Vagina (tissue), 2 donors: ENCODE measurements around the gene ALKBH3. TPM values are rescaled to one million over a fixed set of nuclear protein-coding genes. Genes with fewer than 3 reads are reported as not detected.

Experiments
- DNase-seq, 2 donors: peaks; one replicate each; pipeline ENCODE4 v3.0.0-alpha.2; 2017; ENCODE audit errors: extremely low spot score in 2 of 2
- H3K27ac ChIP-seq: fragments of 200-600 bp; sonication (generic); one replicate; pipeline ENCODE4 v1.5.1; 2019
- H3K27me3 ChIP-seq: fragments of 200-600 bp; sonication (generic); one replicate; pipeline ENCODE4 v1.5.1; 2019
- H3K36me3 ChIP-seq, 2 donors: fragments of 200-600 bp; sonication (generic); one replicate each; pipeline ENCODE4 v1.5.1; 2017 to 2019
- H3K4me1 ChIP-seq: fragments of 200-600 bp; sonication (generic); one replicate; pipeline ENCODE4 v1.5.1; 2019
- H3K4me3 ChIP-seq, 2 donors: fragments of 200-600 bp; sonication (generic); 1 replicate in 1 of 2; 2 replicates in 1 of 2; pipeline ENCODE4 v1.5.1; 2016 to 2019
- H3K9me3 ChIP-seq: fragments of 200-600 bp; sonication (generic); one replicate; pipeline ENCODE4 v1.5.1; 2019
- POLR2A ChIP-seq, 2 donors: fragments of 450-650 bp; IDR thresholded peaks; one replicate each; pipeline ENCODE4 v1.6.1; 2017; ENCODE audit warnings: antibody characterized with exemption in 2 of 2, mild to moderate bottlenecking in 2 of 2, moderate library complexity in 2 of 2
- POLR2AphosphoS5 ChIP-seq, 2 donors: sonication (generic); formaldehyde crosslinking; IDR thresholded peaks; one replicate each; pipeline ENCODE4 v1.9.0; 2017; ENCODE audit warnings: antibody characterized with exemption in 2 of 2, mild to moderate bottlenecking in 2 of 2, low read depth in 1 of 2; ENCODE audit not compliant: insufficient read depth in 1 of 2
- intact Hi-C: fragments of 100-400 bp; cut with DNase I; formaldehyde crosslinking; loops from one replicate; pipeline ENCODE4 v1.15.1; 2023
- total RNA-seq: library from RNA; depleted of rRNA; stranded (reverse); fragments of >200 nt; gene quantifications from one replicate; pipeline ENCODE4 v1.2.3, GENCODE V29; 2016
- TF ChIP-seq, protein P1 (sequence below), 3 experiments: fragments of 450-650 bp in 2 of 3; fragments of 200-600 bp in 1 of 3; sonication (generic) in 1 of 3; IDR thresholded peaks; one replicate each; pipeline ENCODE4 v1.5.1; 2017 to 2019; ENCODE audit warnings: antibody characterized with exemption in 3 of 3, mild to moderate bottlenecking in 2 of 3, moderate library complexity in 2 of 3

The ALKBH3 gene
- total RNA-seq, 1 donor from 2014 or later: 33.4 TPM

DNA sequence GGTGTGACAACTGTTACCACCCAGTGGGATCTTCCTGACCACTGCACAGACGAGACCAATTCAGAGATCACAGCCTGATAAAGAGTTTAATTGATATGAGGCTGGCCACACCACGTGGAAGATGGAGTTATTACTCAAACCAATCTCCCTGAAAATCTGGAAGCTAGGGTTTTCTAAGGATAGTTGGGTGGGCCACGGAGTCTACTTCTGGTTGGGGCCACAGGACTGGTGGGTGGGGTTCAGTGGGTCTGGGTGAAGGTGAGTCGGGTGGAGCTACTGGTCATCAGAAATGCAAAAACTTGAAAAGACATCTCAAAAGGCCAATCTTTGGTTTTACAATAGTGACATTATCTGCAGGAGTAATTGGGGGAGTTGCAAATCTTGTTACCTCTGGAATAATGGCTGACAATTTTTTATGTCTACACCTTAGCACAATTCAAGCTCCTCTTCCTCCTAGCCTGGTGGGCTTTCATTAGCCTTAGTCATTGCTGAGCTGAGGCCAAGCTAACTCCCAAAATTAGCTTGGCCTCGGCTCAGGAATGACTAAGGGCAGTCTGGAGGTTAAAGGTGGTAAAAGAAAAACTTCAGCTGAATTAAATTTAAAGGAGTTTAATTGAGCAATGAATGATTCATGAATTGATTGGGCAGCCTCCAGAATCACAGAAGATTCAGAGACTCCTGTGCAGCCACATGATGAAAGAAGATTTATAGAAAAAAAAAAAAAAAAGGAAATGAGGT is 74.9 kb downstream of the ALKBH3 start:
- Histone ChIP-seq H3K27me3 (no peaks in the 10 kb centered on the region), H3K36me3 (no peaks in the 10 kb centered on the region), H3K4me1 (no peaks in the 10 kb centered on the region), H3K9me3 (no peaks in the 10 kb centered on the region), H3K4me3 (no peak overlapping the region), H3K27ac (no peak overlapping the region)
- intact Hi-C loops: no loop called here
- peak in 1 of 2 donors; percentile 52 for DNase-seq
- TF ChIP-seq POLR2AphosphoS5 (IDR thresholded peaks at IDR 0.05; ENCODE audit: insufficient read depth in 1 of 2, low read depth in 1 of 2) (no peak), POLR2A (IDR thresholded peaks at IDR 0.05) (no peak)
- TF ChIP-seq, protein P1, sequence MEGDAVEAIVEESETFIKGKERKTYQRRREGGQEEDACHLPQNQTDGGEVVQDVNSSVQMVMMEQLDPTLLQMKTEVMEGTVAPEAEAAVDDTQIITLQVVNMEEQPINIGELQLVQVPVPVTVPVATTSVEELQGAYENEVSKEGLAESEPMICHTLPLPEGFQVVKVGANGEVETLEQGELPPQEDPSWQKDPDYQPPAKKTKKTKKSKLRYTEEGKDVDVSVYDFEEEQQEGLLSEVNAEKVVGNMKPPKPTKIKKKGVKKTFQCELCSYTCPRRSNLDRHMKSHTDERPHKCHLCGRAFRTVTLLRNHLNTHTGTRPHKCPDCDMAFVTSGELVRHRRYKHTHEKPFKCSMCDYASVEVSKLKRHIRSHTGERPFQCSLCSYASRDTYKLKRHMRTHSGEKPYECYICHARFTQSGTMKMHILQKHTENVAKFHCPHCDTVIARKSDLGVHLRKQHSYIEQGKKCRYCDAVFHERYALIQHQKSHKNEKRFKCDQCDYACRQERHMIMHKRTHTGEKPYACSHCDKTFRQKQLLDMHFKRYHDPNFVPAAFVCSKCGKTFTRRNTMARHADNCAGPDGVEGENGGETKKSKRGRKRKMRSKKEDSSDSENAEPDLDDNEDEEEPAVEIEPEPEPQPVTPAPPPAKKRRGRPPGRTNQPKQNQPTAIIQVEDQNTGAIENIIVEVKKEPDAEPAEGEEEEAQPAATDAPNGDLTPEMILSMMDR (IDR thresholded peaks at IDR 0.05): no peak

DNA sequence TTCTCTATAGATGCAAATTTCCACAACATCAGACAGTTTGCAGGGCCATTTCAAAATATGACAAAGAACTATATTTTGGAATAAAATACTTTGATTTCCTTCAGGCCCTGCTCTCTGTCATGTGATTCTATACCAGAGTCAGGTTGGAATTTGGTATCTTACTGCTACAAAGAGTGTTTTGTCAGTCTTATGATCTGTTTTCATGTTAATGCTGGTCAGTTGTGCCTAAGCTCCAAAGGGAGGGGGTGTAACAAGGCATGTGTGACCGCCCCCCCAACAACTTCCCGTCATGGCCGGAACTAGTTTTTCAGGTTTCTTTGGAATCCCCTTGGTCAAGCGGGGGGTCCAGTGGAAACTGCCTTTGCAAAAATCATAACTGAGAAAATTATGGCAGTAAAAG is 76.9 kb downstream of the ALKBH3 start:
- Histone ChIP-seq H3K27ac (no peak overlapping the region), H3K4me1 (no peaks in the 10 kb centered on the region), H3K27me3 (no peaks in the 10 kb centered on the region), H3K9me3 (no peaks in the 10 kb centered on the region), H3K4me3 (no peak overlapping the region), H3K36me3 (no peaks in the 10 kb centered on the region)
- TF ChIP-seq POLR2A (IDR thresholded peaks at IDR 0.05) (no peak), POLR2AphosphoS5 (IDR thresholded peaks at IDR 0.05; ENCODE audit: insufficient read depth in 1 of 2, low read depth in 1 of 2) (no peak)
- TF ChIP-seq, protein P1 (IDR thresholded peaks at IDR 0.05): no peak
- intact Hi-C loops: no loop called here
- DNase-seq: peak in 1 of 2 donors; percentile 29

DNA sequence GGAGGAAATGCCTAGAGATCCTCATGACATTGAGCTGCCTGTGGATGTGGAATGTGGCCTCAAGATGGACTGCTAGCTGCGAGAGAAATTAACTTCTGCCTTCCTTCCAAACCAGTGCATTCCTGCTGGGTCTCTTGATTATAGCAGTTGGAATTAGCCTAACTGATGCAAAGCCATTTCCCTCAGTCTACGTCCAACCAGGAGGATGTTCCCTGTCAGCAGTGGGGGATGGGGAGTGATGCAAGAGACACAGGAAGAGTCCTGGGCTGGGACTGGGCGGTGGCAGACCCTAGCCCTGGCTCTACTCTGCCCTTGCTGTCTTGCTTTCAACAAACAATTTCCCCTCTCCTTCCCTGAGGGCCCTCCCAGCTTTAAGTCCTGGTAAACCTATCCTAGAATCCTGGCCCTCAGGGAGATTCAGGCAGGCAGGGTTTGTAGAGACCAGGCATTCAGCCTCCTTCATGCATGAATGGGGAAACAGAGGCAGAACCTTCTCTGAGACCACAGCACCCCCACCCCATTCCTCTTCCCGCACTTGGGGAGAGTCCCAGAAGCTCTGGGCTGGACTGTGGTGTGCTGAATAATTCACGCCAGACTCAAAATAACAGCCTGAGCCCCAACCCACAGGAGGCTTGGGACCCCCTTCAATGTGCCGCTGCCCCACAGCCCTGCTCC is 78.8 kb downstream of the ALKBH3 start:
- Histone ChIP-seq H3K9me3 (no peaks in the 10 kb centered on the region), H3K27me3 (no peaks in the 10 kb centered on the region), H3K27ac (no peak overlapping the region), H3K4me1 (peaks cover 8% of the 10 kb centered on the region), H3K36me3 (no peaks in the 10 kb centered on the region), H3K4me3 (no peak overlapping the region)
- DNase-seq: peak in 1 of 2 donors; percentile 65
- TF ChIP-seq POLR2A (IDR thresholded peaks at IDR 0.05) (no peak), POLR2AphosphoS5 (IDR thresholded peaks at IDR 0.05; ENCODE audit: insufficient read depth in 1 of 2, low read depth in 1 of 2) (no peak)
- TF ChIP-seq, protein P1 (IDR thresholded peaks at IDR 0.05): no peak
- intact Hi-C loops: no loop called here

DNA sequence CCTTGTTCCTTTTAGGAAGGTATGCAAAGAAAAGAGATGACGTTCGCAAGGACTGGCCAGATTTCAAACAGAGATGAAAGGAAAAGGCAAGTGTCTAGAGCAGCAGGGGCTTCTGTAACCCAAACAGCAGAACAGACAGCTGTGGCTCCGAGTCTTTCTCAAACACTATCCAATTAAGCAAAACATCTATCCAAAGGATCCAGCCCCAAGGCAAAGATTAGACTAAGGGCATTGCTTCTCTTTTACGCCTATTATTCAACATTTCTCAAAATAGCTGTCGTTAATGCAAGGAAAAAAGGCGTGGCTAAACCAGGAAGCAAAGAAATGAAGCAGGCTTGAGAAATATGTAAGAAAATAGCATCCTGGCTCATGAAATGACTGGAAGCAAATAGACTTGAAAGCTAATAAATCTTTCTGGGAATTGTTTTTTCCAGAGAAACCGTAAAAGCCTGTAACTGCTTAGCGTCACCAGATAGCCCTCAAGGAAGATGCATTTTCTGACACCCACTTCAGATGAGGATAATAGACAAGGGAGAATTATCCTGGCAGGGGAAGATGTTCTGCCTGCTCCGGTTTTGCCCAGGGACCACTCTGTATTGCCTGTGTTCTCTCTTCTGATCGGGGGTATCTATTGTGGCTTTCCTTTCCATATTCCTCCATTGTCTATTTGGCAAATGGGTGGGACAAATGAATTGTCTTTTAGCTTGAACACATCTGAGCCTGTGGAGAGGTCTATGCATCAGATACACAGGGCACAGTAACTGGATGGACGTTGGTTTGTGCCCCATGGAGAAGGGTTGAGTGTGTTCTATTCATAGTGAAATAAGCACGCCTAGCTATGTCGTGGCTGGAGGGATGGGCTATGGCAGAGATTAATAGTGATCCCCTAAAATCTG is 82.0 kb downstream of the ALKBH3 start:
- Histone ChIP-seq H3K27me3 (no peaks in the 10 kb centered on the region), H3K27ac (peak overlapping the region; percentile 9), H3K4me3 (no peak overlapping the region), H3K9me3 (no peaks in the 10 kb centered on the region), H3K36me3 (no peaks in the 10 kb centered on the region), H3K4me1 (peaks cover 8% of the 10 kb centered on the region)
- intact Hi-C loops: no loop called here
- DNase-seq: peak in 1 of 2 donors; percentile 42
- TF ChIP-seq POLR2AphosphoS5 (IDR thresholded peaks at IDR 0.05; ENCODE audit: insufficient read depth in 1 of 2, low read depth in 1 of 2) (no peak), POLR2A (IDR thresholded peaks at IDR 0.05) (no peak)
- TF ChIP-seq, protein P1 (IDR thresholded peaks at IDR 0.05): no peak
